Activated CD8-positive, alpha-beta T cell treated with anti-CD3 and anti-CD28 coated beads, Interleukin-2, amount 10 ng/mL, durations not matched to agents 7 days and 5 days (primary cell): ENCODE results near the gene CACNG4. TPM values are rescaled to one million over a fixed set of nuclear protein-coding genes. Genes with fewer than 3 reads are reported as not detected.

ENCODE experiments used
- ATAC-seq: fragments of 150-1000 bp; cut with Tn5 transposase; one replicate; pipeline ENCODE4 v1.10.0; 2021; ENCODE audit warnings: moderate library complexity
- CTCF ChIA-PET: fragments of 350-600 bp; sonication (Branson Sonifier 250); formaldehyde crosslinking; loops from one replicate; lab custom pipeline; 2021; ENCODE audit warnings: antibody characterized with exemption; lab: Charles Lee
- POLR2A ChIA-PET: fragments of 350-600 bp; sonication (Branson Sonifier 250); formaldehyde crosslinking; loops from one replicate; lab custom pipeline; 2021; ENCODE audit warnings: antibody characterized with exemption; lab: Charles Lee
- DNase-seq: peaks from one replicate; pipeline ENCODE4 v3.0.0-alpha.2; 2020
- H3K27ac Mint-ChIP-seq: one replicate; pipeline ENCODE4 v1.8.0; 2021; ENCODE audit warnings: mild to moderate bottlenecking, mixed read lengths
- H3K27me3 Mint-ChIP-seq: one replicate; pipeline ENCODE4 v1.8.0; 2021; ENCODE audit warnings: low read depth, mixed read lengths
- H3K36me3 Mint-ChIP-seq: one replicate; pipeline ENCODE4 v1.8.0; 2021; ENCODE audit warnings: low read depth, mixed read lengths
- H3K4me1 Mint-ChIP-seq: one replicate; pipeline ENCODE4 v1.8.0; 2021; ENCODE audit warnings: low read depth, mixed read lengths
- H3K4me3 Mint-ChIP-seq: one replicate; pipeline ENCODE4 v1.8.0; 2021; ENCODE audit warnings: mild to moderate bottlenecking, mixed read lengths
- H3K9me3 Mint-ChIP-seq: one replicate; pipeline ENCODE4 v1.8.0; 2022; ENCODE audit warnings: mixed read lengths; ENCODE audit not compliant: insufficient read depth
- total RNA-seq, 2 experiments: library from RNA; stranded (reverse); gene quantifications; one replicate each; pipeline ENCODE4 v1.2.3, GENCODE V29; 2021

CACNG4 gene
- total RNA-seq, 2 experiments from 2014 or later = not detected

- Mint-ChIP-seq H3K4me3 (no peak overlapping the region), H3K36me3 (peaks cover 4% of the 10 kb centered on the region), H3K9me3 (peaks cover 15% of the 10 kb centered on the region), H3K27me3 (no peaks in the 10 kb centered on the region), H3K27ac (no peak overlapping the region), H3K4me1 (no peaks in the 10 kb centered on the region)
- DNase-seq = no peak
- ChIA-PET POLR2A (no interaction called here), CTCF (no interaction called here)
- no peak for ATAC-seq
Measured at GRCh38 chr17:67044940-67045339, 80.4 kb downstream of the CACNG4 start.

GRCh38 chr17:67046398-67046797 lies 81.9 kb downstream of the CACNG4 start:
- H3K27ac Mint-ChIP-seq = no peak overlapping the region
- no peak for DNase-seq

GRCh38 chr17:67047382-67047781 lies 82.9 kb downstream of the CACNG4 start:
- ChIA-PET POLR2A (no interaction called here), CTCF (no interaction called here)
- no peaks in the 10 kb centered on the region for H3K27me3 Mint-ChIP-seq
- no peak for DNase-seq
- H3K36me3 Mint-ChIP-seq = peaks cover 4% of the 10 kb centered on the region
- H3K9me3 Mint-ChIP-seq = peaks cover 15% of the 10 kb centered on the region
- ATAC-seq = no peak
- H3K4me3 Mint-ChIP-seq = no peak overlapping the region
- H3K4me1 Mint-ChIP-seq = no peaks in the 10 kb centered on the region
- H3K27ac Mint-ChIP-seq = no peak overlapping the region

More at GRCh38 chr17:67046398-67046797, 81.9 kb downstream of the CACNG4 start:
- no peaks in the 10 kb centered on the region for H3K27me3 Mint-ChIP-seq
- ATAC-seq = no peak
- H3K9me3 Mint-ChIP-seq = peaks cover 15% of the 10 kb centered on the region
- peaks cover 4% of the 10 kb centered on the region for H3K36me3 Mint-ChIP-seq
- H3K4me1 Mint-ChIP-seq = no peaks in the 10 kb centered on the region
- POLR2A ChIA-PET = no interaction called here
- CTCF ChIA-PET = no interaction called here
- no peak overlapping the region for H3K4me3 Mint-ChIP-seq

- ChIA-PET POLR2A (no interaction called here), CTCF (no interaction called here)
- DNase-seq = no peak
- Mint-ChIP-seq H3K36me3 (peaks cover 4% of the 10 kb centered on the region), H3K27ac (no peak overlapping the region), H3K4me3 (no peak overlapping the region), H3K4me1 (no peaks in the 10 kb centered on the region), H3K9me3 (peaks cover 15% of the 10 kb centered on the region), H3K27me3 (no peaks in the 10 kb centered on the region)
- ATAC-seq = no peak
Measured at GRCh38 chr17:67049025-67049739, 84.7 kb downstream of the CACNG4 start.

GRCh38 chr17:67050066-67050465 lies 85.6 kb downstream of the CACNG4 start:
- ChIA-PET POLR2A (no interaction called here), CTCF (no interaction called here)
- H3K4me1 Mint-ChIP-seq = no peaks in the 10 kb centered on the region
- no peaks in the 10 kb centered on the region for H3K27me3 Mint-ChIP-seq
- ATAC-seq = no peak
- H3K9me3 Mint-ChIP-seq = peaks cover 15% of the 10 kb centered on the region
- peaks cover 4% of the 10 kb centered on the region for H3K36me3 Mint-ChIP-seq
- DNase-seq = no peak
- H3K27ac Mint-ChIP-seq = no peak overlapping the region
- H3K4me3 Mint-ChIP-seq = no peak overlapping the region

GRCh38 chr17:67050471-67051154 lies 86.1 kb downstream of the CACNG4 start:
- Mint-ChIP-seq H3K4me1 (no peaks in the 10 kb centered on the region), H3K9me3 (peaks cover 15% of the 10 kb centered on the region), H3K27ac (no peak overlapping the region), H3K27me3 (no peaks in the 10 kb centered on the region), H3K36me3 (peaks cover 4% of the 10 kb centered on the region), H3K4me3 (no peak overlapping the region)
- CTCF ChIA-PET = no interaction called here
- POLR2A ChIA-PET = no interaction called here
- ATAC-seq (no peak), DNase-seq (no peak)

GRCh38 chr17:67051155-67051538 lies 86.6 kb downstream of the CACNG4 start:
- Mint-ChIP-seq H3K36me3 (peaks cover 4% of the 10 kb centered on the region), H3K27ac (no peak overlapping the region), H3K27me3 (no peaks in the 10 kb centered on the region), H3K4me1 (no peaks in the 10 kb centered on the region), H3K9me3 (peaks cover 15% of the 10 kb centered on the region), H3K4me3 (no peak overlapping the region)
- no peak for DNase-seq
- CTCF ChIA-PET = no interaction called here
- no peak for ATAC-seq
- POLR2A ChIA-PET = no interaction called here

- H3K4me3 Mint-ChIP-seq = no peak overlapping the region
- no peak overlapping the region for H3K27ac Mint-ChIP-seq
- no peaks in the 10 kb centered on the region for H3K27me3 Mint-ChIP-seq
- H3K36me3 Mint-ChIP-seq = peaks cover 4% of the 10 kb centered on the region
- peaks cover 15% of the 10 kb centered on the region for H3K9me3 Mint-ChIP-seq
- ChIA-PET POLR2A (no interaction called here), CTCF (no interaction called here)
- no peaks in the 10 kb centered on the region for H3K4me1 Mint-ChIP-seq
- ATAC-seq = no peak
- no peak for DNase-seq
Measured at GRCh38 chr17:67051837-67052236, 87.3 kb downstream of the CACNG4 start.

GRCh38 chr17:67052720-67053437 lies 88.4 kb downstream of the CACNG4 start:
- H3K4me3 Mint-ChIP-seq = no peak overlapping the region
- H3K27me3 Mint-ChIP-seq = no peaks in the 10 kb centered on the region
- H3K36me3 Mint-ChIP-seq = peaks cover 4% of the 10 kb centered on the region
- DNase-seq (no peak), ATAC-seq (no peak)
- H3K4me1 Mint-ChIP-seq = no peaks in the 10 kb centered on the region
- ChIA-PET POLR2A (no interaction called here), CTCF (no interaction called here)
- no peak overlapping the region for H3K27ac Mint-ChIP-seq
- peaks cover 13% of the 10 kb centered on the region for H3K9me3 Mint-ChIP-seq

GRCh38 chr17:67053438-67054000 lies 89.0 kb downstream of the CACNG4 start:
- ATAC-seq = no peak
- no peak for DNase-seq
- H3K9me3 Mint-ChIP-seq = peaks cover 7% of the 10 kb centered on the region
- no peaks in the 10 kb centered on the region for H3K27me3 Mint-ChIP-seq
- ChIA-PET POLR2A (no interaction called here), CTCF (no interaction called here)
- H3K4me1 Mint-ChIP-seq = no peaks in the 10 kb centered on the region
- peaks cover 4% of the 10 kb centered on the region for H3K36me3 Mint-ChIP-seq
- no peak overlapping the region for H3K4me3 Mint-ChIP-seq
- no peak overlapping the region for H3K27ac Mint-ChIP-seq

- no peak for ATAC-seq
- ChIA-PET CTCF (no interaction called here), POLR2A (no interaction called here)
- DNase-seq = no peak
- H3K27me3 Mint-ChIP-seq = no peaks in the 10 kb centered on the region
- peaks cover 1% of the 10 kb centered on the region for H3K9me3 Mint-ChIP-seq
- H3K27ac Mint-ChIP-seq = no peak overlapping the region
- no peaks in the 10 kb centered on the region for H3K4me1 Mint-ChIP-seq
- no peak overlapping the region for H3K4me3 Mint-ChIP-seq
- no peaks in the 10 kb centered on the region for H3K36me3 Mint-ChIP-seq
Measured at GRCh38 chr17:67054011-67054591, 89.6 kb downstream of the CACNG4 start.
